Stomach (tissue), 9 donors: ENCODE results near the gene POLE. TPM values are rescaled to one million over a fixed set of nuclear protein-coding genes. Genes with fewer than 3 reads are reported as not detected.

Experiments
- DNase-seq, 2 donors: peaks; one replicate each; pipeline versions ENCODE4 v3.0.0 to v3.0.0-alpha.2; 2013 to 2019
- H3K27ac ChIP-seq, 5 donors: fragments of 200-600 bp in 4 of 5; sonication (generic) in 4 of 5; one replicate each; pipeline ENCODE4 v1.5.1; 2013 to 2019; ENCODE audit warnings: mild to moderate bottlenecking in 1 of 5, moderate library complexity in 1 of 5
- H3K27me3 ChIP-seq, 3 donors: fragments of 200-600 bp; sonication (generic); one replicate each; pipeline ENCODE4 v1.5.1; 2017 to 2019; ENCODE audit warnings: mixed run types in 1 of 3
- H3K36me3 ChIP-seq, 4 donors: fragments of 200-600 bp; sonication (generic); 1 replicate in 3 of 4; 2 replicates in 1 of 4; pipeline ENCODE4 v1.5.1; 2016 to 2019
- H3K4me1 ChIP-seq, 4 donors: fragments of 200-600 bp; sonication (generic); one replicate each; pipeline ENCODE4 v1.5.1; 2016 to 2019
- H3K4me3 ChIP-seq, 4 donors: fragments of 200-600 bp; sonication (generic) in 3 of 4; one replicate each; pipeline ENCODE4 v1.5.1; 2016 to 2019; ENCODE audit warnings: mild to moderate bottlenecking in 1 of 4
- H3K9me3 ChIP-seq, 4 donors: fragments of 200-600 bp; sonication (generic); one replicate each; pipeline ENCODE4 v1.5.1; 2016 to 2019
- CTCF ChIP-seq, 7 experiments: fragments of 450-650 bp in 4 of 7; fragments of 200-600 bp in 3 of 7; sonication (generic) in 3 of 7; IDR thresholded peaks; one replicate each; pipeline ENCODE4 v1.5.1; 2016 to 2019; ENCODE audit warnings: antibody characterized with exemption in 7 of 7, control low read depth in 2 of 7, mild to moderate bottlenecking in 1 of 7
- EP300 ChIP-seq: sonication (generic); formaldehyde crosslinking; IDR thresholded peaks from one replicate; pipeline ENCODE4 v1.6.1; 2017; ENCODE audit warnings: antibody characterized with exemption
- POLR2A ChIP-seq, 4 donors: fragments of 450-650 bp; IDR thresholded peaks; one replicate each; pipeline ENCODE4 v1.6.1; 2016; ENCODE audit warnings: antibody characterized with exemption in 4 of 4, control low read depth in 2 of 4, mild to moderate bottlenecking in 1 of 4, moderate library complexity in 1 of 4
- POLR2AphosphoS5 ChIP-seq, 3 donors: sonication (generic); formaldehyde crosslinking; IDR thresholded peaks; one replicate each; pipeline ENCODE4 v1.6.1; 2016; ENCODE audit warnings: antibody characterized with exemption in 3 of 3
- WGBS, 5 donors: extraction: QIAGEN DNeasy Blood & Tissue Kit in 3 of 5; methylation state at CpG; one replicate each; pipeline versions ENCODE4 v1.1.5 to v1.1.7; 2013 to 2018; 5-methylcytosine and 5-hydroxymethylcytosine counted together
- intact Hi-C: fragments of 100-400 bp; cut with DNase I; formaldehyde crosslinking; loops from one replicate; pipeline ENCODE4 v1.15.1; 2023; ENCODE audit warnings: low total_unique reads
- polyA plus RNA-seq, 3 donors: library from polyadenylated mRNA; stranded (reverse); fragments of 200-250 nt; gene quantifications; one replicate each; pipeline ENCODE4 v1.2.3, GENCODE V29; 2013
- total RNA-seq, 5 donors: library from RNA; depleted of rRNA; stranded (reverse); fragments of >200 nt; gene quantifications; one replicate each; pipeline versions ENCODE4 v1.1.0 to v1.2.3, GENCODE V29; 2014 to 2016
- donor health status: healthy with polysubstance abuse.
- donor health status: Bipolar disorder and iron deficiency.
- donor health status: healthy.

POLE gene
- total and polyA plus RNA-seq, 8 donors: 12.7 to 144 (median 43.3) TPM

DNA sequence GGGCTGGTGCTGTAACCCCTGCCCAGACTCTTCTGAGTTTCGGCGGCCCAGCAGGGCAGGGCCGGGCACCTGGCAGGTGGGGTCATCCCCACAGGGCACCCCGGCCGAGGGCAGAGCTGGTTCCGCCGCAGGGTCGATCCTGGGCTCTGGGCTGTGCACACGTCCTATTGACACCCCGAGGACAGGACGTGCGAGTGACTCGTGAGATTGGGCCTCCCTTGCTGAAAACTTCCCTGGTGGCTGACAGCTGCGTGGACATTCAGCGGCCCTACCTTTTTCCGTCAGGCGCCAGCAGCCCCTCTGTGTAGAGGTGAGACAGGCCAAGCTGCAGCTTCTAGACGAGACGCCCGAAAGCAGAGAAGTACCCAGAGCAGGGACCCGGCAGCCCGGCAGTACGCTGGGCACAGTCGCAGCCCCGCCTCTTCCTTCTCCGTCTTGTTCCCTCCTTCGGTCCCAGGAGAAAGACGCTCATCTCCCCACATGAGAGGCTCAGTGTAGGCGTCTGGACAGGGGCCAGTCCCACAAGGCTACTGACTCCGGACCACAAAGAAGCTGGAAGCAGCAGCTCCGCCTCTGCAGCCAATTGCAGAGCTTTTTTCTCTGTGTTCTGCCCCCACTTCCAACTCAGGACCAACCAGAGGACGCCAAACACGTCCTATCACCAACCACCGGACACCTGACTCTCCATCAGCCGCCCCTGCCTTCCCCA, 76.9 kb downstream of the POLE start, which contains the start of gene LRCOL1:
Gene LRCOL1 (minus strand): TSS at position 532 of the 709 bp plus-strand sequence. CDS start 4,331 bp downstream, outside the sequence.
- H3K36me3 ChIP-seq: no peaks in the 10 kb centered on the region
- TF ChIP-seq EP300 (no peak), POLR2A (IDR thresholded peaks at IDR 0.05) (no peak), CTCF (IDR thresholded peaks at IDR 0.05) (no peak), POLR2AphosphoS5 (IDR thresholded peaks at IDR 0.05) (no peak)
- peak in 1 of 2 donors; percentile 72 for DNase-seq
- peaks cover 3 to 80% (median 45%) of the 10 kb centered on the region in 3 donors for H3K27me3 ChIP-seq
- H3K4me3 ChIP-seq: peak within 1 kb of the TSS in 3 of 4 donors; percentile 5 to 14 (median 9)
- peaks cover 0 to 16% (median 7%) of the 10 kb centered on the region in 4 donors for H3K9me3 ChIP-seq
- H3K4me1 ChIP-seq: peaks cover 0 to 16% (median 5%) of the 10 kb centered on the region in 4 donors
- intact Hi-C loops: loop anchor here (5.0 kb wide), 1 partner anchor 193 kb away; no protein-coding TSS in a partner anchor
- WGBS, 5 donors: 23 to 44% (median 35%) methylated on average over 29 to 35 of the region's 35 CpGs
- no peak within 1 kb of the TSS for H3K27ac ChIP-seq

GRCh38 chr12:132608231-132609171, 78.6 kb downstream of the POLE start:
- Histone ChIP-seq H3K4me1 (peaks cover 0 to 20% (median 9%) of the 10 kb centered on the region in 4 donors), H3K4me3 (no peak overlapping the region), H3K27ac (no peak overlapping the region), H3K9me3 (peaks cover 0 to 16% (median 7%) of the 10 kb centered on the region in 4 donors), H3K36me3 (no peaks in the 10 kb centered on the region), H3K27me3 (peaks cover 7 to 90% (median 60%) of the 10 kb centered on the region in 3 donors)
- 41 to 56% (median 43%) methylated on average over 23 to 25 of the region's 25 CpGs for WGBS, 5 donors
- no peak for DNase-seq
- TF ChIP-seq POLR2A (IDR thresholded peaks at IDR 0.05) (no peak), EP300 (no peak), POLR2AphosphoS5 (IDR thresholded peaks at IDR 0.05) (no peak), CTCF (IDR thresholded peaks at IDR 0.05) (no peak)
- intact Hi-C loops: no loop called here

DNA sequence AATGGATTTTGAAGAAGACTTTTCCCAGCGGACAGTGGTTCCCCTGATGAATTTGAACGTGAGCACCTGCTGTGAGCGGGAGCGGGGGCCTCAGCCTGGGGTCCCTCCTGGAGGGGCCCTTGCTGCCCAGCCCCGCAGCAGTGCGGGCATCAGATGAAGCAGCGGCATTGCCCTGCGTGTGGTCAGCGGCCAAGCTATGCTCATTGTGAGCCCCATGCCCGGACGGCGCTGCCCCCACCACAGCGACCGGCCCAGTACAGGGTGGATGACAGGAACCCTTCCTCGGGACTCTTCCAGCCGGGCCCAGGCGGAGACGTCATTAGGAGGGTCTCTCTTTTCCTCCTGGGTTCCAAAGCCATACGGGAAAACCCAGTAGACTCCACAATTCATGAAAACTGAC, 80.2 kb downstream of the POLE start:
- DNase-seq: no peak
- no peaks in the 10 kb centered on the region for H3K36me3 ChIP-seq
- H3K4me3 ChIP-seq: no peak overlapping the region
- TF ChIP-seq POLR2AphosphoS5 (IDR thresholded peaks at IDR 0.05) (no peak), CTCF (IDR thresholded peaks at IDR 0.05) (no peak), POLR2A (IDR thresholded peaks at IDR 0.05) (no peak), EP300 (no peak)
- H3K9me3 ChIP-seq: peaks cover 0 to 13% (median 7%) of the 10 kb centered on the region in 4 donors
- H3K27ac ChIP-seq: no peak overlapping the region
- intact Hi-C loops: no loop called here
- peaks cover 7 to 99% (median 74%) of the 10 kb centered on the region in 3 donors for H3K27me3 ChIP-seq
- peaks cover 0 to 28% (median 13%) of the 10 kb centered on the region in 4 donors for H3K4me1 ChIP-seq
- WGBS, 5 donors: 82 to 88% (median 87%) methylated on average over 16 to 19 of the region's 19 CpGs

DNA sequence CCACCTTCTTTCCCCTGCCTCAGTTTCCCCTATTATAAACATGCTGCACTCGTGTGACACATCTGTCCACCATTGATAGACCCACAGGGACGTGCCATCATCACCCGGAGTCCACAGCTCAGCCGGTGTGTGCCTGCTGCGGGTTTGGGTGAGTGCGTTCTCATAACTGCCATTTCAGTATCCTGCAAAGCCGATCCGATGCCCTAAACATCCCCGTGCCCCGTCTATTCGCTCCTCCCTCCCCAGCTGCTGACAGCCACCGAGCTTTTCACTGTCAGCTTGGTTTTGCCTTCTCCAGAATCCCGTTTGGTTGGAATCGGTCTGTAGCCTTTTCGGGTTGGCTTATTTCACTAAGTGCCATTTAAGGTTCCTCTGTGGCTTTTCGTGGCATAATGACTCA, 80.7 kb downstream of the POLE start:
- 57 to 74% (median 67%) methylated on average over 16 of the region's 16 CpGs for WGBS, 5 donors
- no peak for DNase-seq
- peaks cover 7 to 98% (median 76%) of the 10 kb centered on the region in 3 donors for H3K27me3 ChIP-seq

More for the DNA sequence above, 80.7 kb downstream of the POLE start:
- H3K9me3 ChIP-seq: peaks cover 0 to 9% (median 3%) of the 10 kb centered on the region in 4 donors
- H3K27ac ChIP-seq: no peak overlapping the region
- intact Hi-C loops: no loop called here
- no peak overlapping the region for H3K4me3 ChIP-seq
- peaks cover 0 to 28% (median 13%) of the 10 kb centered on the region in 4 donors for H3K4me1 ChIP-seq
- no peaks in the 10 kb centered on the region for H3K36me3 ChIP-seq
- TF ChIP-seq CTCF (IDR thresholded peaks at IDR 0.05): no peak
- TF ChIP-seq POLR2A (IDR thresholded peaks at IDR 0.05): no peak
- TF ChIP-seq POLR2AphosphoS5 (IDR thresholded peaks at IDR 0.05): no peak
- no peak for TF ChIP-seq EP300
